GM10847 (cell line): Measurements from ENCODE around the gene ENGASE.

Experiments
- POLR2A ChIP-seq: IDR thresholded peaks from 2 replicates; pipeline ENCODE4 v1.6.1; 2011; ENCODE audit not compliant: insufficient read length; ENCODE audit errors: extremely low read depth

Gene ENGASE

DNA sequence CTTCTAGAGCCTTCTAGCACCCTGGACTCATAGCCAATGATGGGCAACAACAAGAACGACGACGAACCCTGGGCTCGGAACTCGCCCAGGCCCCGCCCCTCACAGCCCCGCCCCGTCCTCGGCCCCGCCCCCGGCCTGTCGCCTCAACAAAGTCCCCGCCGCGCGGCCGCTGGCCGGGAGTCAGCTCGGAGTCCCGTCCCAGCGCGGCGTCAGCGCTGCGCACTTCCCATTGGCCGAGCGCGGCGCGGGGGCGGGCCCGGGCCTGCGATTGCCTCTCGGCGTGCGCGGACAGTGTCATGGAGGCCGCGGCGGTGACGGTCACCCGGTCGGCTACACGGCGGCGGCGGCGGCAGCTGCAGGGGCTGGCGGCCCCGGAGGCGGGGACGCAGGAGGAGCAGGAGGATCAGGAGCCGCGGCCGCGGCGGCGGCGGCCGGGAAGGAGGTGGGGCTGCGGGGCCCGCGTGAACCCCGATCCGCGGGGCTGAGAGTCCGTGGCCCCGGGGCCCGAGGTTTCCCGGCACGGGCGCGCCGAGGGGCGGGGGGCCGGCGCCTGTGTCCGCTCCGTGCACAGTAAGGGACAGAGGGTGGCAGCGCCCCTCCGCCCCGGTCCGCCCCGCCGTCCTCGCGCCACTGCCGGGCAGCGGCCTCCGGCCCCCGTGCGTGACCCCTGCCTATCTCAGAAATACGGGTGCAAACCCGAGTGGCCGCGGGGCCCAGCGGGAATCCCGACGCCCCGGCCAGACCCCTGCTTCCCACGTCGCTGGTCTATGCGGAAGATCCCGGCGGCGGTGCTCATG lies at the start of gene ENGASE:
ENGASE (plus strand) TSS at position 176 of the 797 bp plus-strand sequence; CDS start at position 297, 121 bp downstream.
- TF ChIP-seq POLR2A: peak; percentile 65

DNA sequence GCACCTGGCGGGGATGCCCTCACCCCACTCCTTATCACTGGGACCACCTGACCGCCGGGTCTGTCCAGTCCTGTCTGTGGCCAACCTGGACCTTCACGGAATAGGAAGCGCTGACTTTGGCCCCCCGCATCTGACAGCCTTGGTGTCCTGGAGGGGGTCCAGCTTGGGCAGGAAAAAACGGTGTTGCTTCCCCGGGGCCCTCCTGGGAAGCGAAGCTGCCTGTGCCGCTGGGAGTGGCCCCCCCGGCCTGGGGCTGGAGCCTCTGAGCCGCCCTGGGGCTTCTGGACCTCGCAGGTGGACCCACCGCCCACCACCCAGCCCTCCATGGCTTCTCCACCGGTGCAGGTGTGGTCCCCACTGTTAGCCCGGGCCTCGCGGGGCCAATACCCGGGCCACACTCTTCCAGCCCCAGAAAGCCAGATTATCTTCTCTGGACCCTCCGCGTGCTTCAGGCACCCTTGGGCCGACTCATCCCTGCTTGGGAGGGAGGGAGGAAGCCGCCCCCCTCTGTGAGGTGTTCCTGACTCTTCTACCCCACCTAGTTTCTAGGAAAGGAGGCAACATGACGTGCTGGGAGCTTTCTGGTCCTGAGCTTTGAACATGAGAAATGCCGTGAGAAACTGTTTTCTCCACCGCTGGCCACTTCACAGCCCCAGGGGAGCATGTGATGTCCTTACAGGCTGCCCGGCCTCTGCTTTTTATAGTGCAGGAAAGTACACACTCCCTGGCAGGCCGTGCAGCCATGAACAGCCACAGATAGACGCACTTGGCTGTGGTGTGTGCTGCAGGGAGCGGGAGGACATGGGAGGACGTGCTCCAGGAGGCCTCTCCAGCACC lies 49.5 kb upstream of the ENGASE start:
- no peak for TF ChIP-seq POLR2A

- no peak for TF ChIP-seq POLR2A
Measured at GRCh38 chr17:79026376-79027273, 48.0 kb upstream of the ENGASE start.

GRCh38 chr17:79027274-79027924 lies 47.2 kb upstream of the ENGASE start:
- no peak for TF ChIP-seq POLR2A

DNA sequence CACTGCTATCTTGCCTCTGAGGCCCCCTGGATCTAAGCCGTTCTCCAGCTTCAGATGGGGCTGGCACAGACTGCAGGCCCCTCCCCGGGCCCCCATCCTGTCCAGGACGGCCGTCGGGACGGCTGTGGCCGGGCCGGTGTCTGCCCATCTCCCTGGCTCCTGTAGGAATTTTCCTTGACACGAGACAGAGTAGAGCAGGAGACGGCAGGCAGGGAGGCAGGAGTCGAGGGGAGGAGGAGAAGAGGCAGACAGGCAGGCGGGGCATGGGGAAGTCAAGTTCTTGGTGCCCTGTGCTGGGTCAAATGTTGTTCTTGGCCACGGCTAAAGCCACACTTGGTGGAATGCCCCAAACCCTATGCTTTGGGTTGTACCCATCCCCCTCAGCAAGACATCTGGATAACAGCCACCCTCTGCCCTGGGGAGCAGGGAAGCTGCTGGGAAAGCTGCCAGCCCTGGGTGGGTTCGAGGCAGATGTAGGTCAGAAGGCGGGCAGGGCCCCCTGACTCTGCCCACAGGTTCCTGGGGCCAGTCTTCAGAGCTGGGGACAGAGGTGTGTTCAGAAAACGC lies 46.6 kb upstream of the ENGASE start:
- no peak for TF ChIP-seq POLR2A

GRCh38 chr17:79028496-79029326 lies 45.9 kb upstream of the ENGASE start:
- no peak for TF ChIP-seq POLR2A

GRCh38 chr17:79029327-79030009 lies 45.2 kb upstream of the ENGASE start:
- no peak for TF ChIP-seq POLR2A

DNA sequence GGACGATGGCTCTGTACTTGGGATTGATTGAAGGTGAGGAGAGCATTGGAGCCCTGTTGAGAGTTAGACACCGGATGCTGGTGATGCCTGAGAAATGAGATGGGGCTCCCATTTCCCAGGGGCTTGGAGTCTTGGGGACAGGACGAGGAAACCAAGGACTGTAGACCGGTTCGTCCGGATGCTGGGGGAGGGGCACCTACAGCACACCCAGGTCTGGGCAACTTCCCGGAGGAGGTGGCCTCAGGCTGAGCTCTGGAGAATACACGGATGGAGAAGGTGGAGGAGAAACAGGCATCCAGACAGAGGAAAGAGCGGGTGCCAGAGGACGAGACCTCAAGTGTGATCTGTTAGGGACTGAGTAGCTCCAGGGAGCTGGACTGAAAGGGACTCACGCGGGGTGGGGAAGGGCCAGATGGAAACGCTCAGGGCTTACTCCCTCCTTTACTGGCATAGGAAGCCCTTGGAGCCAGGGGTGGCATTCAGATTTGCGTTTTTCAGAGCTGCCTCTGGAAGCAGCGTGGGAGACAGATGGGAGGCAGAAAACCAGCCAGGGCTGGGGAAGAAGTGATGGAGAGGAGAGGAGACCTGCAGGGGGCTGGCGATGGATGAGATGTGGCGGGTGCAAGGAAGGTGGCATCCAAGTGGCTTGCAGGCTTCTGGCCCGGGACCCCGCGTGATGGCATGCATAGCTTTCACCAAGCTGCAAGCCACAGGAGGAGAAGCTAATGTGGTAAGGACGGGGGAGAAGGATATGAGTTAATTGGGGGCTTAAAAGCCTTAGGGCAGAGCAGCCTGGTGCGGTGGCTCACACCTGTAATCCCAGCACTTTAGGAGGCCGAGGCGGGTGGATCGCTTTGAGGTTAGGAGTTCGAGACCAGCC lies 42.4 kb upstream of the ENGASE start:
- TF ChIP-seq POLR2A: no peak

DNA sequence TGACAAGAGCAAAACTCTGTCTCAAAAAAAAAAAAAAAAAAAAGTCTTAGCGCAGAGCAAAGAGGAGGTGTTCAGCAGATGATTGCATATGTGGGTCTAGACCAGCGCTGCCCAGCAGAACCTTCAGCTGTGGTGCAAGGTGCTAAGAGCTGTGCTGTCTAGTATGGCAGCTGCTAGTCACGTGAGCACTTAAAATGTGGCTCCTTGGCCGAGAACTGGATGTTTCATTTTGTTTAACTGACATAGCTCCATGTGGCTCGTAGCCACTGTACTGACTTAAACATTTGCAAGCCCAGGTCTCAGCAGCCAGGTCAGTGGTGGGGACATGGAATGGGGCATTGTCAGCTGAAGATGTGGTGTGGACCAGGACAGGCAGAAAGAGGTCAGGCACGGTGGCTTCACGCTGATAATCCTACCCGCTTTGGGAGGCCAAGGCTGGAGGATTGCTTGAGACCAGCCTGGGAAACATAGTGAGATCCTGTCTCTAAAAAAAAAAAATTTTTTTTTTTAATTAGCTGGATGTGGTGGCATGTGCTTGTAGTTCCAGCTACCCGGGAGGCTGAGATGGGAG lies 41.5 kb upstream of the ENGASE start:
- no peak for TF ChIP-seq POLR2A

GRCh38 chr17:79033741-79034501 lies 40.7 kb upstream of the ENGASE start:
- TF ChIP-seq POLR2A: no peak

- TF ChIP-seq POLR2A: no peak
Measured at GRCh38 chr17:79034931-79035485, 39.6 kb upstream of the ENGASE start.
